ENCODE data around the gene RALGDS. TPM values are rescaled to one million over a fixed set of nuclear protein-coding genes. Genes with fewer than 3 reads are reported as not detected.
"Not testable (repeated sequence)": the region's sequence is repeated elsewhere in the genome, so short reads cannot be mapped to it uniquely, and the experiment has no call there.

The RALGDS gene
- polyA plus RNA-seq (22.6 to 38.0 TPM (median 27.2 TPM) in 3 replicates), polyA minus RNA-seq (20.9 to 29.4 TPM (median 25.9 TPM) in 3 replicates)
- 22.2 TPM for polyA plus RNA-seq (2011; ENCODE audit: low read depth)
- 20.4 and 31.3 TPM in 2 replicates for polyA plus RNA-seq (2011; cell fraction: cytosol; rRNA removed)
- 73.4 and 91.6 TPM in 2 replicates for polyA plus RNA-seq (2011; cell fraction: nucleus; rRNA removed)
- 15.5 and 19.3 TPM in 2 replicates for polyA plus RNA-seq (2012; ENCODE audit: low replicate concordance)
- polyA minus RNA-seq (2011; cell fraction: cytosol; rRNA and poly(A)+ RNA removed) = 19.8 TPM
- 17.3 and 24.7 TPM in 2 replicates for polyA minus RNA-seq (2011; cell fraction: nucleus; rRNA and poly(A)+ RNA removed)

DNA sequence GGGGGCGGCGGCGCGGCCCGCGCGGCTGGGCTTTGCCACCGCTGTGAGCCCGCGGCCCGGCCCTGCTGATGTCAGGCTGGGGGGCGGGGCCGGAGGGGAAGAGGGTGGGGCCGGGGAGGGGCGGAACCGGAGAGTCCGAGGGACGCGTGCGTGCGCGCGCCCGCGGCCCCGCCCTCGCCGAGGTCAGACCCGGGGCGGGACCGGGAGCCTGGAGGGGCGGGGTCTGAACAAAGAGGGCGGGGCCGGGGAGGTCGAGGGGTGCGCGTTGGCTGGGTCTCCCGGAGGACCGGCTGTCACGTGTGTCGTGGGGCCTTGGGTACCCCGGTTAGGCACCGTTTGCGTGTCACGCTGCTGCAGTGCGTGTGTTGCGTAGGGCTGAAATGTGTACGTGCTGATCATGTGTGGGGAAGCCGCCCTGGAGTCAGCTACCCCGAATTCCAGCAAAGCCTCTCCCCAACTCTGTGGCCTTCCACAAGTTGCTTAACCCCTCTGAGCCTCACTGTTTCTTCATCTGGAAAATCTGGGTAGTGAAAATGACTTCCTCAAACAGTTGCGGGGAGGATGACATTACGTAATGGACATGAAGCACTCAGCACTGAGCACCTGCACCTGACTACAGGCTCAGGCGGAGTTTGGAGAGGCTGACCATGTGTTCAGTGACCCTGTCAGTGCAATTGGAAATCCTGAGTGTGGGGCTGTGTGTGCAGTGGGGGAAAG is at the start of gene RALGDS:
Gene RALGDS, minus strand, starts transcription at position 43 of the 717 bp plus-strand sequence. CDS start 86 bp downstream, outside the sequence.
- Histone ChIP-seq H4K20me1 (ENCODE audit: control insufficient read depth, extremely low read depth, insufficient read depth, low read length) (peaks cover 14% of the 10 kb centered on the region), H3K9ac (ENCODE audit: control insufficient read depth, extremely low read depth, insufficient read depth, low read length) (peak within 1 kb of the TSS; percentile 80), H3K9me1 (ENCODE audit: control insufficient read depth, extremely low read depth, insufficient read depth, low read length) (no peaks in the 10 kb centered on the region), H3K4me2 (ENCODE audit: control insufficient read depth, extremely low read depth, insufficient read depth, low read depth, low read length) (peak within 1 kb of the TSS; percentile 86), H3K79me2 (ENCODE audit: control insufficient read depth, insufficient read depth, low read length) (peaks cover 4% of the 10 kb centered on the region), H2AFZ (ENCODE audit: control insufficient read depth, low read length) (peak within 1 kb of the TSS; percentile 30), H3K36me3 (ENCODE audit: control insufficient read depth in 2 of 2, extremely low read depth in 1 of 2, insufficient read depth in 2 of 2, low read length in 2 of 2) (peaks cover 0 to 2% of the 10 kb centered on the region in 2 experiments), H3K27me3 (ENCODE audit: control insufficient read depth, extremely low read depth, insufficient read depth, low read length) (no peaks in the 10 kb centered on the region), H3K27ac (ENCODE audit: control insufficient read depth, insufficient read depth, low read length) (peak within 1 kb of the TSS; percentile 51), H3K9me3 (ENCODE audit: control insufficient read depth, low read depth, low read length) (no peaks in the 10 kb centered on the region), H3K4me1 (ENCODE audit: control insufficient read depth, extremely low read depth, insufficient read depth, low read length) (peaks cover 17% of the 10 kb centered on the region), H3K4me3 (ENCODE audit: control insufficient read depth in 2 of 3, extremely low read depth in 1 of 3, insufficient read depth in 2 of 3, low read depth in 1 of 3, low read length in 3 of 3) (peak within 1 kb of the TSS; percentile 57 to 71 (median 67))
- DNase-seq (ENCODE audit: low read depth, low spot score) (no peak), FAIRE-seq (no peak)
- dilution Hi-C loops (cut with MboI; ENCODE audit: extremely low pct_ligation_motif_present, low sequenced_read_pairs) = no loop called here
- no peak for TF ChIP-seq EZH2 (IDR thresholded peaks at IDR 0.05; ENCODE audit: low read length)
- TF ChIP-seq, protein P1, sequence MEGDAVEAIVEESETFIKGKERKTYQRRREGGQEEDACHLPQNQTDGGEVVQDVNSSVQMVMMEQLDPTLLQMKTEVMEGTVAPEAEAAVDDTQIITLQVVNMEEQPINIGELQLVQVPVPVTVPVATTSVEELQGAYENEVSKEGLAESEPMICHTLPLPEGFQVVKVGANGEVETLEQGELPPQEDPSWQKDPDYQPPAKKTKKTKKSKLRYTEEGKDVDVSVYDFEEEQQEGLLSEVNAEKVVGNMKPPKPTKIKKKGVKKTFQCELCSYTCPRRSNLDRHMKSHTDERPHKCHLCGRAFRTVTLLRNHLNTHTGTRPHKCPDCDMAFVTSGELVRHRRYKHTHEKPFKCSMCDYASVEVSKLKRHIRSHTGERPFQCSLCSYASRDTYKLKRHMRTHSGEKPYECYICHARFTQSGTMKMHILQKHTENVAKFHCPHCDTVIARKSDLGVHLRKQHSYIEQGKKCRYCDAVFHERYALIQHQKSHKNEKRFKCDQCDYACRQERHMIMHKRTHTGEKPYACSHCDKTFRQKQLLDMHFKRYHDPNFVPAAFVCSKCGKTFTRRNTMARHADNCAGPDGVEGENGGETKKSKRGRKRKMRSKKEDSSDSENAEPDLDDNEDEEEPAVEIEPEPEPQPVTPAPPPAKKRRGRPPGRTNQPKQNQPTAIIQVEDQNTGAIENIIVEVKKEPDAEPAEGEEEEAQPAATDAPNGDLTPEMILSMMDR (optimal IDR thresholded peaks at IDR 0.05 in 1 of 3, IDR thresholded peaks at IDR 0.05 in 1 of 3, conservative IDR thresholded peaks at IDR 0.05 in 1 of 3; ENCODE audit: extremely low read depth in 1 of 3, insufficient read depth in 2 of 3, low read length in 3 of 3) = no peak

DNA sequence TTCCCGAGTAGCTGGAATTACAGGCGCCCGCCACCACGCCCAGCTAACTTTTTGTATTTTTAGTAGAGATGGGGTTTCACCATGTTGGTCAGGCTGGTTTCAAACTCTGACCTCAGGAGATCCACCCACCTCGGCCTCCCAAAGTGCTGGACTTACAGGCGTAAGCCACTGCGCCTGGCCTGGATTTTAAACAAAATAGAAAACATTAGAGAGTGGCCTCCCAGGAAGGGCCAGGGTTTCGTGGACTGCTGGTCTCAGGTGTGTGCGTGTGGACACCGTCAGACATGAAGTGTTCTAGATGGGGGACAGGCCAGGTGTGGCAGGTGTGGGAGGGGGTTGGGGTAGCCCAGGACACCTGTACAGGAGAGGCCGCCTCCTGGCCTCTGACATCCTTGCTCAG is 49.7 kb upstream of the RALGDS start:
- H3K9ac ChIP-seq (ENCODE audit: control insufficient read depth, extremely low read depth, insufficient read depth, low read length) = no peak overlapping the region
- no peaks in the 10 kb centered on the region for H3K79me2 ChIP-seq (ENCODE audit: control insufficient read depth, insufficient read depth, low read length)
- no peaks in the 10 kb centered on the region for H3K9me1 ChIP-seq (ENCODE audit: control insufficient read depth, extremely low read depth, insufficient read depth, low read length)
- H3K27ac ChIP-seq (ENCODE audit: control insufficient read depth, insufficient read depth, low read length) = no peak overlapping the region
- no peaks in the 10 kb centered on the region for H3K36me3 ChIP-seq (ENCODE audit: control insufficient read depth in 2 of 2, extremely low read depth in 1 of 2, insufficient read depth in 2 of 2, low read length in 2 of 2)
- H2AFZ ChIP-seq (ENCODE audit: control insufficient read depth, low read length) = no peak overlapping the region
- TF ChIP-seq EZH2 (IDR thresholded peaks at IDR 0.05; ENCODE audit: low read length) = no peak
- TF ChIP-seq, protein P1 (optimal IDR thresholded peaks at IDR 0.05 in 1 of 3, IDR thresholded peaks at IDR 0.05 in 1 of 3, conservative IDR thresholded peaks at IDR 0.05 in 1 of 3; ENCODE audit: extremely low read depth in 1 of 3, insufficient read depth in 2 of 3, low read length in 3 of 3) = no peak
- no peaks in the 10 kb centered on the region for H4K20me1 ChIP-seq (ENCODE audit: control insufficient read depth, extremely low read depth, insufficient read depth, low read length)
- dilution Hi-C loops (cut with MboI; ENCODE audit: extremely low pct_ligation_motif_present, low sequenced_read_pairs) = no loop called here
- H3K4me3 ChIP-seq (ENCODE audit: control insufficient read depth in 2 of 3, extremely low read depth in 1 of 3, insufficient read depth in 2 of 3, low read depth in 1 of 3, low read length in 3 of 3) = no peak overlapping the region
- H3K9me3 ChIP-seq (ENCODE audit: control insufficient read depth, low read depth, low read length) = no peaks in the 10 kb centered on the region
- DNase-seq (ENCODE audit: low read depth, low spot score) = no peak
- FAIRE-seq = no peak
- no peaks in the 10 kb centered on the region for H3K4me1 ChIP-seq (ENCODE audit: control insufficient read depth, extremely low read depth, insufficient read depth, low read length)
- H3K4me2 ChIP-seq (ENCODE audit: control insufficient read depth, extremely low read depth, insufficient read depth, low read depth, low read length) = no peak overlapping the region
- peaks cover 17% of the 10 kb centered on the region for H3K27me3 ChIP-seq (ENCODE audit: control insufficient read depth, extremely low read depth, insufficient read depth, low read length)

DNA sequence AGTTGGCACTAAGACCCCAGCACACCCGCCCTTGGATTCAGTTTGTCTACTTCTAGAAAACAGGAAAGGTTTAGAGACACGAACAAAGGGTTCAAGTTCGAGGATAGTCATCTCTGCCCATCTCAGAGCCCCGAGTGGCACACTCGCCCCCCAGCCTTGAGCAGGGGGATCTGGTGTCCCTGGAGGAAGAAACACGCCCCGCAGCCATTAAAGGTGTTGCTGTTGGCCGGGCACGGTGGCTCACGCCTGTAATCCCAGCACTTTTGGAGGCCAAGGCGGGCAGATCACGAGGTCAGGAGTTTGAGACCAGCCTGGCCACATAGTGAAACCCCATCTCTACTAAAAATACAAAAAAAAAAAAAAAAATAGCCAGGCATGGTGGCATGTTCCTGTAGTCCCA is 48.6 kb upstream of the RALGDS start:
- H4K20me1 ChIP-seq (ENCODE audit: control insufficient read depth, extremely low read depth, insufficient read depth, low read length); H2AFZ ChIP-seq (ENCODE audit: control insufficient read depth, low read length); H3K36me3 ChIP-seq (ENCODE audit: control insufficient read depth in 2 of 2, extremely low read depth in 1 of 2, insufficient read depth in 2 of 2, low read length in 2 of 2); H3K4me1 ChIP-seq (ENCODE audit: control insufficient read depth, extremely low read depth, insufficient read depth, low read length); H3K9ac ChIP-seq (ENCODE audit: control insufficient read depth, extremely low read depth, insufficient read depth, low read length); dilution Hi-C loops (cut with MboI; ENCODE audit: extremely low pct_ligation_motif_present, low sequenced_read_pairs); H3K4me3 ChIP-seq (ENCODE audit: control insufficient read depth in 2 of 3, extremely low read depth in 1 of 3, insufficient read depth in 2 of 3, low read depth in 1 of 3, low read length in 3 of 3); H3K4me2 ChIP-seq (ENCODE audit: control insufficient read depth, extremely low read depth, insufficient read depth, low read depth, low read length); H3K9me3 ChIP-seq (ENCODE audit: control insufficient read depth, low read depth, low read length); H3K27ac ChIP-seq (ENCODE audit: control insufficient read depth, insufficient read depth, low read length); H3K9me1 ChIP-seq (ENCODE audit: control insufficient read depth, extremely low read depth, insufficient read depth, low read length); DNase-seq (ENCODE audit: low read depth, low spot score); H3K79me2 ChIP-seq (ENCODE audit: control insufficient read depth, insufficient read depth, low read length); FAIRE-seq: not testable (repeated sequence)
- peaks cover 13% of the 10 kb centered on the region for H3K27me3 ChIP-seq (ENCODE audit: control insufficient read depth, extremely low read depth, insufficient read depth, low read length)
